Stimulated activated CD4-positive, alpha-beta T cell treated with anti-CD3 and anti-CD28 coated beads, Interleukin-2, amount 100 ng/mL, for 48 hours (primary cell): ENCODE data around the gene RIMBP2.
"Not testable (repeated sequence)": the region's sequence is repeated elsewhere in the genome, so short reads cannot be mapped to it uniquely, and the experiment has no call there.

Experiments used
- DNase-seq, 2 donors: peaks; one replicate each; pipeline ENCODE4 v3.0.0-alpha.2; 2020

The RIMBP2 gene

DNA sequence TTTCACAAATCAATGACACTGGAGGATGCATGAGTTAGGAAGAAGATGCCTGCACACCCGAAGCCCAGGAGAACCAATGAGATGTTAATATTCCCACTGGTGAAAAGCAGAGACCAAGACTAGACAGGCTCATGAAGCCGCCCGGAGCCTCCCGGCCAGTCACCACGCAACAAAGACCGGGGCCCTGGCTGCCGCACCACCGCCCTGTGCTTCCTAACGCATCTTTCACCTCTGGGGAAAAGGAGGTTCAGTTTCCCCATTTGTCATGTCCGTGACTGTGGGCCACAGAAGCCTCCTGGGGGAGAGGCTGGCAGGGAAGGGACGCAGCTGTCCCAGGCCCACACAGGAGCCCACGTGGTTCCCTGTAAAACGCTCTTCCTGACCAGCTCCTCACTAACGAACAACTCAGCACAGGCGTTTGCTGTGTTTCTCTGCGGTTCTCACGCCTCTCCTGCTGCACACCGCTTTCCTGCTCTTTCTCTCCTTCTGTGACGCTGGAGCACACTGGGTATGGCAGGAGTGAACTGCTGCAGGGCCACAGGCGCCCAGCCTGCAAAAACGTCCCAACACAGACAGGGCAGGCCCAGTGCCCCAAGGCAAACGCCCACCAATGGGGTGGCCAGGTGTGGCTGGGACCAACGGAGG is 10.8 kb downstream of the RIMBP2 start:
- DNase-seq, result no peak

DNA sequence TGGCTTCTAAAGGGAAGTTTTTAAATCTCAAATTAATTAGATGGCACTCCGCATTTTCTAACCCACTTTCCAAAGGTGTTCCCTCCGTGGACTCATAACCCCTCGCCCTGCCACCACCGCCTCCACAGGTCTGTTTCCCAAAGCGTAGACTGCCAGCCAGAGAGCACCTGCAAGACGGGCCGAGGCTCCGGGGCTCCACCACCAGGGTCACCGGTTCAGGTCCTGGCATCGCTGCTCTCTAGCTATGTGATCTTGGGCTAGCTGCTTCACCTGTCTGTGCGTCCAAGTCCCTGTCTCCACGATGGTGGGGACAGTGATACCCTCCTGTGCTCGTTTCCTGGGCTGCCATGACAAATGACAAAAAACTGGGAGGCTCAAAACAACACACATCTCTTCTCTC is 11.5 kb downstream of the RIMBP2 start:
- no peak for DNase-seq

DNA sequence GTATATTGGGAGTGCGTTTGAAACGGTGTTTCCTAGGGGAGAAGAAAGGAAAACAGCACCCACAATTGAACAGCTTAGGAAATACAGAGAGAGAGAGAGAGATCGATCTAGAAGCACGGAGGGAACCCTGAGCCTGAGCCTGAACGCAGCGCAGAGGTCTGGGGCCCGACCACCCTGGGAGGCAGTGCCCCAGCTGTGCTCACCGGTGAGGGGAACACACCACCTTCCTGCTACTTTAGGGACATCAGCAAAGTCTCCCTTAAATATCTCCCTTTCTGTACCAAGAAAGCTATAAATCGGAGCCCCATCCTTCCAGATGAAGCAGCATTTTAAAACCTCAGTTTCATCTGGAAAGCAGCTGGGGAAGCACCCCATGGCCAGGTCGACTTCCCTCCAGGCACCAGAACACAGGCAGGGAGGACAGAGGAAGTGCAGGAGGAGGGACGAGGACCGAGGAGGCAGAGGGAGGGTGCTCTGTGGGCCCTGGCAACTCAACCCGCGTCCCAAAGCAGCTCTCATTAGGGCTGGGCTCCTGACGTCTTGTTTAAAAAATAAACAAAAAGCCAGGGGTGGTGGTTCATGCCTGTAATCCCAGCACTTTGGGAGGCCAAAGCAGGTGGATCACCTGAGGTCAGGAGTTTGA is 12.2 kb downstream of the RIMBP2 start:
- DNase-seq, result no peak

DNA sequence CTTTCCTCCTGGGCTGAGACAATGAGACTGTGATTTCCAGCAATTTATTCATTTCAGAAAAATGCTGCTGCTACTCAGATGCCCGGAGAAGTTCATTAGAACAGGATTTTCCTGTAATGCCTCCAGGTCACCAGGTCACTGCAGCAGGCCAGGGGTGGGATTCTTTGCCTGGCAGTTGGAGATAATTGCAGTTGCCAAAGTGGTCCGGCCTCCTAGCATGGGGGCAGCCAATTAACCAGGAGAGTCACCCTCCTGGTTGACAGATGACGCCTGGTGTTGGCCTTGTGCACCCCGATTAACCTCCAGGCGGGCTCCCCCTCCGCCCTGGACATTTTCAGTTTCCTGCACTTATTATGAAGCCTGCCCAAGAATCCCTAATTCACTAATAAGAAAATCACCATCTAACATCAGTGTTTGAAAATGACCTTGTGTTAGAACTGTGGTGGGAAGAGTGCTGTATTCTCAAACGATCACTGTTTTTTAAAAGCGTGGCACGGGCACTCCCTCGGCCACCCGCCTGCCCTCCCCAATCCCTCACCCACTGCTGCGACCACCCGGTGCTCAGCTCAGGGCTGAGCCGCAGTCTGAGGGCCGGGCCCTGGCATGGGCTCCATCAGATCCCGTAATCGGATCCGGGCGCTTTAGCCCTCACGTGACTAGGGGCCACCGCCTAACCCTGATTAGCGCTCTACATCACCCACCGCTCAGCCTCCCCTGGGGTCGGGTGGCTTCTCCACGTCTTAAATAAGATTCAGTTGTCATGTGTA is 12.9 kb downstream of the RIMBP2 start:
- no peak for DNase-seq

DNA sequence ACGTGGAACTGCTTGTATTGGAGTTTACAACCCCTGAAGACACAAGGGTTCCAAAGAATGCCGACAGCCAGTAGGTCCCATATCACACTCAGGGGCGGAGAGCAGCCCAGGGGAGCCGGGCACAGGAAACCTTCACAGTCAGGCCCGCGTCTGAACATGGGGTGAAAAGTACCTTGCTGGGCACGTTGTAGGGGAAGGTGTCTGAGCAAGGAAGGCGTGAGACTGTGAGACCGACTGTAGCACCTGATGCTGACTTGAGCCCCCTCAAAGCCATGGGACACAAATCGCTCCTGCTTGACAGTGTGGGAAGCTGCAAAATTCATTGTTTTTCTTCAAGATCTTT is 14.7 kb downstream of the RIMBP2 start:
- no peak for DNase-seq

DNA sequence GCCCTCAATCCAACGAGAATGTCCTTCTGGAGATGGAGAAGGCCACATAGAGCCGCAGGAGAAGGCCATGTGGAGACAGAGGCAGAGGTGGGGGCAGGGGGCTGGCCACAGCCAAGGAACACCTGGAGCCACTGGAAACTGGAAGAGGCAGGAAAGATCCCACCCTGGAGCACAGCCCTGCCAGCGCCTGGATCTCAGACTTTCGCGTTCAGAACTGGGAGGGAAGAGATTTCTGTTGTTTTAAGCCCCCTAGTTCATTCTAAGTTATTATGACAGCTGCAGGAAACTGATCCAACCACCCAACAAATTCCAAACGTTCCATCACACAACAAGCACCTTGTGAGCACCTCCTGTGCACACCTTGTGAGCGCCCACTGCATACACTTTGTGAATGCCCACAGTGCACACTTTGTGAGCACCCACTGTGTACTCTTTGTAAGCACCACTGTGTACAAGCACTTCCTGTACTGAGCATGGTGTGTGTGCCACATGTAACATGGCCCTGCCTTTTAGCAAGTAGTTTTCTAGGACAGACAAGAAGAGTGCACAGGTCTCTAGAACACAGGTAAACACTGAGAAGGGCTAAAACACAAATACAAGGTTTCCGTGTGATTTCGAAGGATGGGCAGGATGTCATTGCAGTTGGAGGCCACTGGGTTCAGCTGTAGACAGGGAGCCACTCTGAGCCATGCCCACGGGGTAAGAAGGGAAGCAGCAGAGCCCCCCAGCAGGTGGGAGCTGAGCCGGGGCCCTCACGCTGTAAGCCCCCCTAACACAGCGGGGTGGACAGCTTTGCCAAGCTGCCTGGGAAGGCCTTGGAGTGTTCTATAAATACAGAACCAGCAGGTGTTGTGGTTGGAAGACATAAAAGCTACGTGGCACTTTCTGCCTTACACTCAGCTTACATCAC is 15.4 kb downstream of the RIMBP2 start:
- no peak for DNase-seq

DNA sequence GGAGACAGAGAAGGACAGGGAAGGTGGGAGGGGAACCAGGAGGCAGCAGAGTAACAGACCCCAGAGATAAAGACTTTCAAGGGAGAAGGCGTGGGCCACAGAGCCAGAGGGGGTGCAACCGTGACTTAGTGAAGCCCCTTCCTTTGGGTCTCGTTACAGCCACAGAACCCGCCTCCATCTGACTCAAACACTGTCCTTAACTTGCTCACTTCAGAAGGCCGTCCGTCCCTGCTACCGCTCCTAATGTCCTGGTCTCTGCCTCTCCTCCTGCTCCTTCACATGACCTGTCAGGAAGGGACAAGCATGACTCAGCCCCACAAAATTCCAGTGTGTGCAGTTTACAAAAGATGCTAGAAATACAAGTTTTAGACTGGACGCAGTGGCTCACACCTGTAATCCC is 18.0 kb downstream of the RIMBP2 start:
- no peak for DNase-seq

DNA sequence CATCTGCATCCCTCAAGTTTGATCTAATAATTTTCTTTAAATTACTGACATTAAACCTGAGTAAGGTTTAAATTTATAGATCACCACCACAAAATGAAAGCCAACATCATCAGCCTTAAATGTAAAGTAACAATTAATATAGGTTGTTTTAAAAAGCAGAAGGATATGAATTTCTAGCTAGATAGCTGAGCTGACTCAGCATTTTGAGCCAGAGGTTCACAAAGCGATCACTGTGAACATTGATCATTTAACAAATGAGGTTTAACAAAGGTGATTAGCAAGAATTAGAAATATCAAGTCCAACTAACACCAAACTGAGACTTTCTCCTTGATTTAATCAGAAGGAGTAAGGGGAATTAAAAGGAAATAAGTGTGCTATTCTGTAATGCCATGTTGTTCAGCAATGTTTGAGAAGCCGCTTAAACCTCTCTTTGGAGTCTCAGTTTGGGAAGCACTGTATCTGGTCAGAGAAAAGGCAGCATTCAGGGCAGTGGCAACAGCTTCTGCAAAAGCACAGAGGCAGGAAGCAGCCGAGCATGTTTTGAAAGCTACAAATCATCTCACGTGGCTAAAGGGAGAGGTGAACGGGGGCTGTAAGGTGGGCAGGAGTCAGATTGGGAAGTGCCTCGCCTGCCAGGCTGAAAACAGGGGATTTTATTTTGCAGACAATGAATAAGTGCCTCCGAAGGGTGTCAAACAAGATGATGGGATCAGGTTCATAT is 19.6 kb downstream of the RIMBP2 start:
- DNase-seq, result no peak

DNA sequence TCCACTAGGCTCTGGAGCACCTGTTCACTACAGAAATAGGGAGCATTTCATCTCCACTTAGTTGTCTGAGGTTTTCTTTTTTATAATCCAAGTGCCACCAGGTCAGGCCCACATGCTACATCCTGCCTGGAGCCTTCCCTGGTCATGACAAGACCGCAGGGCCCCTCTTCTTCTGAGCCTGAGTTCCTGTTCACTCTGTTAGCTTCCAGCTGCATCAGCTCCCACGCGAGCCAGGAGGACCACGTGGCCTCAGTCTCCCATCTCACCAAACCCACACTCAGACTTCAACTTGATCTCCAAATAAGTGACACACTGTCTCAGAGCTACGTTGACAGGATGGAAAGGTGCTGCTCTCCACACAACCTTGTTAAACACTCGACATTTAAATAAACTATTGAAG is 21.0 kb downstream of the RIMBP2 start:
- DNase-seq, result no peak

DNA sequence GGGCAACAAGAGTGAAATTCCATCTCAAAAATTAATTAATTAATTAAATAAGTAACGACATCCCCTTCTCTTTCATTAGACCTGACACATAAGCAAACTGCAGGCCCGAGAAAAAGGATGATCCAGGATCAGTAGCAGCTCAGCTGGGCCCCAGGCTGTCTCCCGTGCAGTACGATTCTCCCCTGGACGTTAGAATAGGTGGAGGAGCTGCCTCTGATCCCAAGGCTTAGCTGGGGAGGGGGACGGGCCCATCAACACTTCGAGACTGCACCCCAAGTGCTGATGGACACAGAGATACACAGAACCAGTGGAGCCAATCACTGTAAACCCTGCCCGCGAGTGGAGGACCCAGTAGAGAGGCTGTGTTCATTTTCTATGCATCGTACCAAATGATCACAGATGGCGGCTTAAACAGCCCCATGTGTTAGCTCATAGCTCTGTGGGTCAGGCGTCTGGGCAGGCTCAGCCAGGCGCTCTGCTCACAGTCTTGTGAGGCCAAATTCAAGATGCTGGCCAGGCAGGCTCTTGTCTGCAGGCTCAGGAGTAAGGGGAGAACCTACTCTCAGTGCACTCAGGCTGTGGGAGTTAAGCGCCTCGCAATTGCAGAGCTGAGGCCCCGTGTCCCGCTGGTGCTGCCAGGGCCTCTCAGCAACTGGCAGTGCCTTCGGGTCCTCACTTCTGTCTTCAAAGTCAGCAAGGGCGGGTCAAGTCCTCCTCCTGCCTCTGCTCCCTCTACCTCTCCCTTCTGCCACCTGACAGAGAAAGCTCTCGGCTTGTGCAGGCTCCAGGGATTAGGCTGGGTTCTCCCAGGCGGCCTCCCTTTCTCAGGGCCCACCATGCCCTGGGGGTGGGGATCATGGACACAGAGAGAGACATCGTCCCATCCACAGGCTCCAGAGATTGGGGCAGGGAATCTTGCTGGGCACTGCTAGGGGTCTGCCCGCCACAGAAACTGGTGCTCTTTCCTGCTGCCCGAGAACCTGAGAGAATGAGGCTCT is 26.4 kb downstream of the RIMBP2 start:
- DNase-seq, result no peak

DNA sequence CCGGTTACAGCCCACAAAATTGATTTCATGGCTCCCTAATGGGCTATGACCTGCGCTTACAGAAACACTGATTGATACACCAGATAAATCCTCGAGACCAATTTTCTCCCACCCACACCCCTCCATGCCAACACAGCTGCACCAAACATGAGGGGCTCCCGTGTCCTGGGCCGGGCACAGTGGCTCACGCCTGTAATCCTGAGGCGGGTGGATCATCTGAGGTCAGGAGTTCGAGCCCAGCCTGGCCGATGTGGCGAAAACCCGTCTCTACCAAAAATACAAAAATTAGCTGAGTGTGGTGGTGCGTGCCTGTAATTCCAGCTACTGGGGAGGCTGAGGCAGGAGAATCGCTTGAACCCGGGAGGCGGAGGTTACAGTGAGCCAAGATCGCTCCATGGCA is 27.1 kb downstream of the RIMBP2 start:
- DNase-seq, result not testable (repeated sequence)

DNA sequence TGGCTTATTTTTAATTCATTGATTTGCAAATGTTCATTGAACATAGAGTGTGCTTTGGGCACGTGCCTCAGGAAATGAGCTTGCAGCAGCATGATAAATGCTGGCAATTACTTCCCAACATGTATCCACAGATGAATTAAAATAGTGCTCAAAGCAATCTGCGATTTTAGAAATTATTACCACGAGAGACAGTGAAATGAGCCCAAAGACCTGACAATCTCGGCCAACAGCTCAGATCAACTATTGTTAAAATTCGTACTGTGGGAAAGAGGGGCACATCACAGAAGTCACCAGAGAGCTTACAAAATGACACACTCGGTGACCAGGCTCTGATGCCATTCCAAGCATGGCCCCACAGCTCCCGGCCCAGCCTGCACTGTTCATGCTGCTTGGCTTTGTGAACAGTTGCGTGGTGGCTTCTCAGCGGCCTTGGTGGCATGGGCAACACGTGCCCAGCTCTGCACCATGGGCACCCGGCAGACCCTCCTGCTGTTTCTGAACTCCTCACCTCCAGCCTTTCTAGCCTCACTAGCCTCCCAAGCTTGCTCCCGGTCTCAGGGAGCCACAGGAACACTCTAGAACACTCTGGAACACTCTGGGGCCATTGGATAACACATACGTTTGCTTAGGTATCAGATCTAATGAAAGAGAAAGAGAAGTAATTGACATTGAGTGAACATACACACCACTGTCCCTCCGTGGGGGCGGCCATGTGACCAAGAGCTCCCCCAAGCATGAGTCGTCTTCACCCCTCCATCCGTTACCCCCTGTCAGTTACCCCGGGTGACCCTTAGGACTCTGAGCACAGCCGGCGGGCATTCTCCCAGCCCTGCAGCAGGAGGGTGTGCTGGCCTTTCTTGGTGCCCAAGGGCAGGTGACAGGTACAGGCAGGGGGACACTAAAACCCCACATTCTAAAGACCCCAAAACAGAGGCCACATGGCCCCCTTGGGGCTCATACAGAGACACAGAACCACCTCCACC is 28.0 kb downstream of the RIMBP2 start:
- DNase-seq, result no peak

DNA sequence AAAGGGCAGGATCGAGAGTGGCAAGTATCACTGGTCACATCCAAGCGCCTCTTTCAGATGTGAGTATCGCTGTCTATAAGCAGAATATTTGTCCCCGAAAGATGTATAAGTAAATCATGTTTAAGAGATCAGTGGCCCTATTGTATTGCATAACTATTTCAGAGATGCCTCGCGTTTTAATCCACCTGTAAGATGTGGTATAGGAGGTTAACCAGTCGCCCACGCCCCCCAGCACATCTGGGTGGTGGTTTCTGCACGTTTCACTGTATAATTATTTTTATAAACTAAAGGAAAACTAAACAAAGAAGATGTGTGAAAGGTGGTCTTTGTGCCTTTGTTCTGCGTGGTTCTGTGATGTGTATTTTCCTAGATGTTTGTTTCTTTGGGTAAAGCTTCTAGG is 28.9 kb downstream of the RIMBP2 start:
- no peak for DNase-seq

DNA sequence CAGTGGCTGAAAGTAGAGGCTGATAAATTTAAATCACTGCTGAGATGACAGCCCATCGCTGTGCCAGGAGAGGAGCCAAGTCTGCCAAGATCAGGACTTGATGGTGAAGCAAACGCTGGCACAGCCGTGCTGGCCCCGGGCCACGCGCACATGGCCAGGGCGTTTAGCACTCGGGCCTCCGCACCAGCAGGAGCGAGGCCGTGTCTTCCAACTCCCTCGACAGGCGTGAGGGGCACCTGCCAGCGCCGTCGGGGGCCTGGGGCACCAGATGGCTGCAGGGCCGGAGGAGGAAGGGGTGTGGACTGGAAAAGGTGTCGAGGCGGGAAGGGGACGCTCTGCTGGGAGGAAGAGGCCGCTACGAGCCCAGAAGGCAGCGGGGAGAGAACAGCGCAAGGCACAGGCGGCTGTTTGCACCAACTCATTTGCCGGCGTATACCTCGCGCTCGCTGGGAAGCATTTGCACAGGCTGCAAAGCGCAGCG is 29.5 kb downstream of the RIMBP2 start:
- no peak for DNase-seq

DNA sequence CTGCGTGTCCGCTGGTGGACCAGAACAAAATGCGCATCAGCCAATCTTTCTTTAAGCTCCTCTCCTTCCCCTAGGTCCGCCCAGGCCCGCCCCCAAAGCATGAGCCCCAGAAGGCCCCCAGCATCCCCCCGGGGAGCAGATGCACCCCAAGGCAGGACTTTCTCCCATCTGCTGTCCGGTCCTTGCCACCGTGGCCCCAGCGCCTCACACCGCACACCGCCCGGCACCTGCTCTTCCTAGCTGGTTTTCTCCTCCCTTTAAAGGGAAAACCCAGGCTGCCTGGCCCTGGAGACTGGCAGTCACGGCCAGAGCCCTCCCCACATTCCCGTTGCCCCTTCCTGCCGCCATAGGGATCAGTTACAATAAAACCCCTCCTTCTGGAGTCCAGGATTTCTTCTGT is 30.2 kb downstream of the RIMBP2 start:
- no peak for DNase-seq

DNA sequence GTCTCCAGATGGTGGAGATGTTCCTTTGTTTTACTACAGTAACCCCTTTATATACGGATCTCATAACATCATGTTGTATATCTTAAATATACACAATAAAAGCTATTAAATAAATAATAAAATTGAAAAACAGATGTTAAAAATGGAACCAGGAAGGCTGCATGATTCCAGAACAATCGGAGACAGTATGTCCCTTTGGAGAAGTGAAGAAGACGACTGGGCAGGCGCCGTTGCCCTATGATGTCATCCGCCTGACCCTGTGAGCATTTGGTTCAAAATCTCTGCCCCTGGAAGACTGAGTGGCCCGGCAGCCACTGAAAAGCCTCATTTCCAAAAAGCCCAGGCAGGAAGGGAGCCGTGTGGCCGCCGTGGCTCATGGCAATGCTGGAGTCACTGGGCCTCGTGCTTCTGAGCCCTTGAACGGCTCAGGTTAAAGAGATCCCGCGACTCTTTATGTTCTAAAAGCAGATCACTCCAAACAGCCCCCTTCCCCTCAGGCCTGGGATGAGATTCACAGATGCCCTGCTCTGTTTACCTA is 30.8 kb downstream of the RIMBP2 start:
- no peak for DNase-seq

DNA sequence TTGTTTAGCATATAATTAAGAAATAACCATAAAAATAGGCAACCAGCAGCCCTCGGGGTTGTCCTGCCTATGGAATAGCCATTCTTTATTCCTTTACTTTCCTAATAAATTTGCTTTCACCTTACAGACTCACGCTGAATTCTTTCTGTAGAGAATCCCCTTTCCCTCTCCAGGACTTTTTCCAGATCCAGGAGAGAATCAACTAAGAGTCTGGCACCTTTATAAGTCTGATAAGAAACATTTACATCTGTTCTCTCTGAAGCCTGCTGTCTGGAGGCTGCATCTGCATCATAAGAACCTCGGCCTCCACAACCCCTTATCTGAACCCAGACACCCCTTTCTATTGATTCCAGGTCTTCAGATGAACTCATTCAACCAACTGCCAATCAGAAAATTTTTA is 32.3 kb downstream of the RIMBP2 start:
- no peak for DNase-seq

DNA sequence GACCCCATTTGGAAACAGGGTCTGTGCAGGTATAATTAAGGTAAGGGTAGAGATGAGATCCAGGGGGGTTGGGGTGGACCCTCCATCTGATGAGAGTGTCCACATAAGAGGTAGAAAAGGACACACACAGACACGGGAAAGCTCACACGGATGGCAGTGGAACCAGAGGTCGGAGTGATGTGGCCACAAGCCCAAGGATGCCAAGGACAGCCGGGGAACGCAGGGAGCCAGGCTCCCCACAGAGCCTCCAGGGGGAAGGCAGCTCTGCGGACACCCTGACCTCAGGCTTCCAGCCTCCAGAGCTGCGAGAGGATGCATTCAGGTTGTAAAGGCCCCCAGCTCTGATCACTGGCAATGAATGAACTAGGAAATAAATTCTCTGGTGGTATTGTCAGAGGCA is 33.0 kb downstream of the RIMBP2 start:
- no peak for DNase-seq

DNA sequence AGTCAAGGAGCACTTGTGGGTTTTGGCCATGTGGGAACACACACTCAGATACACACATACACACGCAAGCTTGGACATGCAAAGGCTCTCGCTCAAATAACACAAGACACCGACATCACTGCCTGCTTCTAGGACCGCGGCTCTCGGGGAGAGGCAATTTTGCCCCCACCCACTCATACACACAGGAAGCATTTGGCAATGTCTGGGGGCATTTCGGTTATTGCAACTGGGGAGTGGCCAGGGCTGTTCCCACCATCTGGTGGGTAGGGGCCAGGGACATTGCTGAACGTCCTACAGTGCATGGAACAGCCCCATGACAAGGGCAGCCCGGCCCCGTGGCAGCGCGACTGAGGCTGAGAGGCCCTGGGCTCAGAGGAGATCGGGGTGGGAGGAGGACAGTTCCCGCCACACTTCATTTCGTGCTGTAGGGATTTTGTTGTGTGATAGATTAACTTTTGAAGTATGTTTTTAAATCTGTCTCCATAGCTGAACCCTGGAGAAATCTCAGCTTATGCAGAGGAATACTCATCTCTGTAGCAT is 35.6 kb downstream of the RIMBP2 start:
- DNase-seq, result no peak
